ENCODE data around the gene SAP30L. TPM values are rescaled to one million over a fixed set of nuclear protein-coding genes. Genes with fewer than 3 reads are reported as not detected.

The SAP30L gene
- total RNA-seq, 3 donors from 2014 or later: 29.7 to 54.4 (median 43.7) TPM

DNA sequence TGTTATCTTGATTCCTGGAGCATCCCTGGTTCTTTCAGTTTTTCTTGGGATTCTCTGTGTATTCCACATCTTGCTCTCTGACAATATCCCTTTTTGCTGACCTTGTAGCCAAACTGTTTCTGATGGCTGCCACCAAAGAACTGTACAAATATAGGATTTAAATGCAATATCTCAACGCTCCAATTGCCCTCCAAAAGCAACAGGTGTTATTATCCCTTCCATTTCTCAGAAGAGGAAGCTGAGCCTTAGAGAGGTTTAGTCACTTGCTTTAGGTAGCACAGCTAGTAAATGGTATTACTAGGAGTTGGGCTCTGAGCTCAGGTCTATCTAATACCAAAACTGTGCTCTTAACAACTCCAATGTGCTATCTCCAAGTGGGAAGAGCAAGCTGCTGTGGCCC is 56.4 kb downstream of the SAP30L start:
- Histone ChIP-seq H3K4me1 (no peaks in the 10 kb centered on the region), H3K9me3 (no peaks in the 10 kb centered on the region), H3K27ac (no peak overlapping the region), H3K36me3 (no peaks in the 10 kb centered on the region), H3K27me3 (no peaks in the 10 kb centered on the region), H3K4me3 (no peak overlapping the region)
- no peak for TF ChIP-seq POLR2A (IDR thresholded peaks at IDR 0.05)
- no peak for TF ChIP-seq POLR2AphosphoS5 (IDR thresholded peaks at IDR 0.05)
- intact Hi-C loops (cut with DNase I; ENCODE audit: low total_unique reads): no loop called here
- no peak for DNase-seq (ENCODE audit: low spot score in 2 of 2)

DNA sequence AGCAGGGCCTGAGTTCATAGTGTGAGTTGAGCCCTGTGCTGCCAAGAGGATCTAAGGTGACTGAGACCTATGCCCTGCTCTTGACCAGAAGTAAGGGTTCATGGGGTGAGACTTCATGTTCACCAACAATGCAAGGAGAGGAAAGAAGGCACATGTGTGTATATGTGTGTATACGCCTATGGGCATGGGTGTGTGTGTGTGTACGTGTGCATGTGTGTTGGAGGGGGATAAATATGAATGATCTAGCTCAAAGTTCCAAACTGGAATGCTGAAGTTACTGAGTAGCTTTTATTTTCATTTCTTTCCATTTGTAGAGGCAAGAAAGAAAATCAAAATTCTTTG is 57.9 kb downstream of the SAP30L start:
- Histone ChIP-seq H3K4me1 (no peaks in the 10 kb centered on the region), H3K9me3 (no peaks in the 10 kb centered on the region), H3K27me3 (no peaks in the 10 kb centered on the region), H3K36me3 (no peaks in the 10 kb centered on the region), H3K27ac (no peak overlapping the region), H3K4me3 (no peak overlapping the region)
- intact Hi-C loops (cut with DNase I; ENCODE audit: low total_unique reads): no loop called here
- DNase-seq (ENCODE audit: low spot score in 2 of 2): no peak
- TF ChIP-seq, protein P1, sequence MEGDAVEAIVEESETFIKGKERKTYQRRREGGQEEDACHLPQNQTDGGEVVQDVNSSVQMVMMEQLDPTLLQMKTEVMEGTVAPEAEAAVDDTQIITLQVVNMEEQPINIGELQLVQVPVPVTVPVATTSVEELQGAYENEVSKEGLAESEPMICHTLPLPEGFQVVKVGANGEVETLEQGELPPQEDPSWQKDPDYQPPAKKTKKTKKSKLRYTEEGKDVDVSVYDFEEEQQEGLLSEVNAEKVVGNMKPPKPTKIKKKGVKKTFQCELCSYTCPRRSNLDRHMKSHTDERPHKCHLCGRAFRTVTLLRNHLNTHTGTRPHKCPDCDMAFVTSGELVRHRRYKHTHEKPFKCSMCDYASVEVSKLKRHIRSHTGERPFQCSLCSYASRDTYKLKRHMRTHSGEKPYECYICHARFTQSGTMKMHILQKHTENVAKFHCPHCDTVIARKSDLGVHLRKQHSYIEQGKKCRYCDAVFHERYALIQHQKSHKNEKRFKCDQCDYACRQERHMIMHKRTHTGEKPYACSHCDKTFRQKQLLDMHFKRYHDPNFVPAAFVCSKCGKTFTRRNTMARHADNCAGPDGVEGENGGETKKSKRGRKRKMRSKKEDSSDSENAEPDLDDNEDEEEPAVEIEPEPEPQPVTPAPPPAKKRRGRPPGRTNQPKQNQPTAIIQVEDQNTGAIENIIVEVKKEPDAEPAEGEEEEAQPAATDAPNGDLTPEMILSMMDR (IDR thresholded peaks at IDR 0.05): no peak
- TF ChIP-seq POLR2AphosphoS5 (IDR thresholded peaks at IDR 0.05) (no peak), POLR2A (IDR thresholded peaks at IDR 0.05) (no peak)

DNA sequence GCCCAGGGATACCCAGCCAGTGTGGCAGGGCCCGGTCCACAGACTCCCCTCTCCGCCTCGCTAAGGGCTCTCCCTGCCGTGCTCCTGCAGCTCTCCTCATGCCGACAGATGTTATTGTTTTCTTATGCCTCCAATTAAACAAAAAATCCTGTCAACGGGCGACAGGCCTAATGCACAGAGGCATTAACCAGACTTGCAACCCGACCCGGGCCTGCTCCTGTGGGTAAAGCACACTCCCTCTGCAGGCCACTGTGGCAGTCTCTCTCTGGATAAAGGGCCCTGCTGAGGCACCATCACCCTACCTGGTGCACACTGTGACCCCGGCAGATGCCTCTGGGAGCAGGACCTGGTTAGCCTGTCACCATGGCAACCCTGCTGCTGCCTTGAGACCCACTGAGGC is 59.8 kb downstream of the SAP30L start:
- Histone ChIP-seq H3K36me3 (no peaks in the 10 kb centered on the region), H3K4me1 (no peaks in the 10 kb centered on the region), H3K27ac (no peak overlapping the region), H3K27me3 (no peaks in the 10 kb centered on the region), H3K4me3 (no peak overlapping the region), H3K9me3 (no peaks in the 10 kb centered on the region)
- TF ChIP-seq, protein P1 (IDR thresholded peaks at IDR 0.05): no peak
- no peak for TF ChIP-seq POLR2AphosphoS5 (IDR thresholded peaks at IDR 0.05)
- TF ChIP-seq POLR2A (IDR thresholded peaks at IDR 0.05): no peak
- DNase-seq (ENCODE audit: low spot score in 2 of 2): no peak
- intact Hi-C loops (cut with DNase I; ENCODE audit: low total_unique reads): no loop called here

DNA sequence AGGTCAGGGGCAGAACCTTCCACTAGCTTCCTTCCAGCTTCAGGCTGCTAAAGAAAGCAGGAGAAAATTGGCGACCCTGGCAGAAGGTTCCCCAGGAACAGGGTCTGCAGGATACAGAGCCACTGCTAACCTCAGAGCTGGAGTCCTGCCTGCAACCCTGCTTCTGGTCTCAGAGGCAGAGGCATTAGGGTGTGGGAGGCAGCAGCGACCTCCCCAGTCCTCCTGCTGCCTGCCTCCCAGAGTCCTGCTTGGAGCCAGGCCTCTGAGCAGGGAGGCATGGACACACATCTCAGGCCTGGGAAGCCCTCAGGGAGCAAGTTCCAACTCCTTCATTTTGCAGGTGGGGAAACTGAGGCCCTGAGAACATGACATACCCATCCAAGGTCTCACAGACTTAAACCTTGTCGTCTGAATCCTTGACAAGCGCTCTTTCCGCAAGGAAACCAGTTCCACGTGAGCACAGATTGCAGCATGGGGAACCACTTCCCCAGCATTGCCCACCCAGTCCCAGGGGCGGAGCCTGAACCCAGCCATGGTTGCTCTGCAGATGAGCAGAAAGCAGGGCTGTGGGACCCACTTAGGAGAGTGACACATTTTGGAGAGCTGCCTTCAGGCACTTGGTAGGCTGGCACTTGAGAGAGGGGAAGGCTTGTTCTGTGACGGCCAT is 60.4 kb downstream of the SAP30L start:
- DNase-seq (ENCODE audit: low spot score in 2 of 2): no peak
- intact Hi-C loops (cut with DNase I; ENCODE audit: low total_unique reads): no loop called here
- TF ChIP-seq POLR2A (IDR thresholded peaks at IDR 0.05) (no peak), POLR2AphosphoS5 (IDR thresholded peaks at IDR 0.05) (no peak)
- TF ChIP-seq, protein P1 (IDR thresholded peaks at IDR 0.05): no peak
- H3K27me3 ChIP-seq: no peaks in the 10 kb centered on the region
- H3K4me1 ChIP-seq: no peaks in the 10 kb centered on the region
- no peaks in the 10 kb centered on the region for H3K36me3 ChIP-seq
- no peaks in the 10 kb centered on the region for H3K9me3 ChIP-seq
- no peak overlapping the region for H3K27ac ChIP-seq
- no peak overlapping the region for H3K4me3 ChIP-seq

DNA sequence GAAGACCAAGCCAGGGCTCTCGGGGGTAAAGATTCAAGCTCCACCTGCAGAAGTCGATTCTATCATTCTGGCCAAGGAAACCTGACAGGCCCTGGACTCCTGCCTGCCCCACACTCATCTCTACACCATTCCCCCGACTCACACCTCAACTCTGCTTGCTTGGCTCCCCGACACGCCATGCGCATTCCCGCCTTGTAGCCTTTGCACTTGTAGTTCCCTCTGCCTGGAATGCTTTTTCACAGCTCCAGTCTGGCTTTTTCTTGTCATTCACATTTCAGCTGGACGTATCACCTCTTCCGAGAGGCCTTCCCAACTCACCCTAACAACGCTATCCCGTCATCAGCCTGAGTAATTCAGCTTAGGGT is 60.9 kb downstream of the SAP30L start:
- intact Hi-C loops (cut with DNase I; ENCODE audit: low total_unique reads): no loop called here
- H3K27ac ChIP-seq: no peak overlapping the region
- no peaks in the 10 kb centered on the region for H3K9me3 ChIP-seq
- H3K4me3 ChIP-seq: no peak overlapping the region
- TF ChIP-seq POLR2A (IDR thresholded peaks at IDR 0.05) (no peak), POLR2AphosphoS5 (IDR thresholded peaks at IDR 0.05) (no peak)
- TF ChIP-seq, protein P1 (IDR thresholded peaks at IDR 0.05): no peak
- H3K27me3 ChIP-seq: no peaks in the 10 kb centered on the region
- DNase-seq (ENCODE audit: low spot score in 2 of 2): no peak
- no peaks in the 10 kb centered on the region for H3K4me1 ChIP-seq
- no peaks in the 10 kb centered on the region for H3K36me3 ChIP-seq

DNA sequence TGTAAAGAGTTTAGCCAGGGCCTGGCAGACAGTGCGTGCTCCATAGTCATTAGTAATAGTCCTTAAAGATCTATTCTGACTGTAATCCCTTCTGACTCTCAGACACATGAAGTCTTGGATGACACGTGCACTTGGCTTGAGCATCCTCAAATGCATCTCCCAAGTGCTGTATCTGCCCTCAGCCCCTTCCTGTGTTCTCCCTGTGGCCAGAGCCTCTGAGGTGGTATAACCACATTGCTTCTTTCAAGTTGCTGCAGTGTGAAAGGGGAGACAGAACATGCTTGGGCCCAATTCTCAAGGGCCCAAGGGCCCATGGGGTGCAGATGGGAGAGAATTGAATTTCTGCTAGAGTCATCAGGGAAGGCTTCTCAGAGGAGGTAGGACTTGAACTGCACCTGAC is 62.3 kb downstream of the SAP30L start:
- no peak for TF ChIP-seq POLR2AphosphoS5 (IDR thresholded peaks at IDR 0.05)
- TF ChIP-seq, protein P1 (IDR thresholded peaks at IDR 0.05): no peak
- no peak for TF ChIP-seq POLR2A (IDR thresholded peaks at IDR 0.05)
- Histone ChIP-seq H3K36me3 (no peaks in the 10 kb centered on the region), H3K27ac (no peak overlapping the region), H3K27me3 (no peaks in the 10 kb centered on the region), H3K9me3 (no peaks in the 10 kb centered on the region), H3K4me3 (no peak overlapping the region), H3K4me1 (no peaks in the 10 kb centered on the region)
- DNase-seq (ENCODE audit: low spot score in 2 of 2): no peak
- intact Hi-C loops (cut with DNase I; ENCODE audit: low total_unique reads): no loop called here

All from breast epithelium (tissue), 4 donors.